Measurements from ENCODE around the gene RETN.

The RETN gene

DNA sequence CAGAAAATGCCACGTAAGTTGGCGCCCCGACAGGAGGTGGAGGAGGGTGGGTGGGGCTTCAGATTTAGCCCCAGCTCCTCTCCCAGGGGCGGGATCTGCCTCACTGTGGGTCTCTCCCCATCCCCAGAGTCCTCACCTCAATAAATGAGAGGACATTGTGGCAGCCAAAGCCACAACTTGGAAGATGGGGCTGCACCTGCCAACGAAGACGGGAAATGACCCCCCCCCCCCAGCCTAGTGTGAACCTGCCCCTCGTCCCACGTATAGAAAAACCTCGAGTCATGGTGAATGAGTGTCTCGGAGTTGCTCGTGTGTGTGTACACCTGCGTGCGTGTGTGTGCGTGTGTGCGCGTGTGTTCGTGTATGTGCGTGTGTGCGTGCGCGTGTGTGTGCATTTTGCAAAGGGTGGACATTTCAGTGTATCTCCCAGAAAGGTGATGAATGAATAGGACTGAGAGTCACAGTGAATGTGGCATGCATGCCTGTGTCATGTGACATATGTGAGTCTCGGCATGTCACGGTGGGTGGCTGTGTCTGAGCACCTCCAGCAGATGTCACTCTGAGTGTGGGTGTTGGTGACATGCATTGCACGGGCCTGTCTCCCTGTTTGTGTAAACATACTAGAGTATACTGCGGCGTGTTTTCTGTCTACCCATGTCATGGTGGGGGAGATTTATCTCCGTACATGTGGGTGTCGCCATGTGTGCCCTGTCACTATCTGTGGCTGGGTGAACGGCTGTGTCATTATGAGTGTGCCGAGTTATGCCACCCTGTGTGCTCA, 10.3 kb downstream of the RETN start:
- Histone ChIP-seq H2AK5ac (ENCODE audit: low read length) (no peak overlapping the region), H2BK5ac (ENCODE audit: low read depth, low read length, poor library complexity) (no peak overlapping the region), H3K23ac (ENCODE audit: low read length) (no peak overlapping the region)

DNA sequence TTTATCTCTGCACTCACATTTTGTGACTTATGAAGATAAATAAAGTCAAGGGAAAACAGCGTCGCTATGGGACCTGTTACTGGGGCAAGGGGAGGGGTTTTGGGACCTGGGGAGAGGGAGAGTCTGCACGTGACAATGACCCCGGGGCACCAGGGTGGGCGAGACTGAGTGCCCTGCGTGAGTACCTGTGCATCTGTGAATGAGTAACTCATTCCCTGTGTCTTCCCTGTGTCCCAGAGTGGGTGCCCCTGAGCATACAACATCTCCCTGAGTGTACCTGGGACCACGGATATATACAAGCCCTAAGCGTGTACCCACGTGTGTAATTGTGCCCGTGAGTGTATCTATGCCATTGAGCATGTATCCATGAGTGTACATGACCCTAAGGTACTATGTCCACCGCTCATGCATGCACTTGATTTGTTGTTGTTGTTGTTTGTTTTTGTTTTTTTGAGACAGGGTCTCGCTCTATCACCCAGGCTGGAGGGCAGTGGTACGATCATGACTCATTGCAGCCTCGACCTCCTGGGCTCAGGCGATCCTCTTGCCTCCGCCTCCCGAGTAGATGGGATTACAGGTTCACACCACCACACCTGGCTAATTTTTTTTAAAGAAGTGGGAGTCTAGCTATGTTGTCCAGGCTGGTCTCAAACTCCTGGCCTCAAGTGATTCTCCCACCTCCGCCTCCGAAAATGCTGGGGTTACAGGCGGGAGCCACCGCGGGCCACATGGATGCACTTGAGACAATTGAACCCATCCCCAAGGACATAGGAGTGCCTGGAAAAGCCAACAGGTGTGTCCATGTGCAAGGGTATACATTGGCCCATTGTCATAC, 11.1 kb downstream of the RETN start:
- Histone ChIP-seq H4K8ac (ENCODE audit: low read depth, low read length) (peak overlapping the region; percentile 94), H3K36me3 (ENCODE audit: control insufficient read depth in 1 of 2, insufficient read depth in 2 of 2, low read length in 2 of 2) (peaks cover 14 to 17% of the 10 kb centered on the region in 2 experiments), H3K4me1 (ENCODE audit: control insufficient read depth in 1 of 2, insufficient read depth in 2 of 2, low read length in 2 of 2) (peaks cover 2 to 11% of the 10 kb centered on the region in 2 experiments), H3K4me2 (ENCODE audit: low read length) (peak overlapping the region; percentile 67), H3K27ac (ENCODE audit: low read depth, low read length) (no peak overlapping the region), H3K18ac (ENCODE audit: low read length) (no peak overlapping the region), H3K4ac (ENCODE audit: low read depth, low read length) (no peak overlapping the region), H3K27me3 (ENCODE audit: insufficient read depth, low read length) (no peaks in the 10 kb centered on the region), H2AFZ (ENCODE audit: insufficient read depth, low read length, poor library complexity) (peak overlapping the region; percentile 93), H3K9me3 (ENCODE audit: insufficient read depth, low read depth, low read length) (peaks cover 8% of the 10 kb centered on the region), H2BK120ac (ENCODE audit: insufficient read depth, low read length, poor library complexity) (no peak overlapping the region), H2AK5ac (ENCODE audit: low read length) (no peak overlapping the region), H3K14ac (ENCODE audit: low read length) (no peak overlapping the region), H2BK5ac (ENCODE audit: low read depth, low read length, poor library complexity) (no peak overlapping the region), H4K12ac (ENCODE audit: low read depth, low read length) (peak overlapping the region; percentile 95), H2BK12ac (ENCODE audit: low read length) (no peak overlapping the region), H3K23ac (ENCODE audit: low read length) (no peak overlapping the region), H4K91ac (ENCODE audit: low read depth, low read length) (peak overlapping the region; percentile 56), H3K9ac (ENCODE audit: low read length) (no peak overlapping the region), H3K4me3 (ENCODE audit: low read depth, low read length) (no peak overlapping the region), H3K79me1 (ENCODE audit: low read length) (peaks cover 4% of the 10 kb centered on the region), H3K79me2 (ENCODE audit: control insufficient read depth, insufficient read depth, low read length, poor library complexity) (peaks cover 4% of the 10 kb centered on the region)
- no peak for DNase-seq
- WGBS (ENCODE audit: extremely low coverage, insufficient coverage, insufficient read length) = no CpG with 5 or more reads among the region's 22 CpGs

More for the DNA sequence above, 10.3 kb downstream of the RETN start:
- no peak overlapping the region for H3K14ac ChIP-seq (ENCODE audit: low read length)
- H3K4me3 ChIP-seq (ENCODE audit: low read depth, low read length) = no peak overlapping the region
- H4K8ac ChIP-seq (ENCODE audit: low read depth, low read length) = no peak overlapping the region
- no peak overlapping the region for H2BK120ac ChIP-seq (ENCODE audit: insufficient read depth, low read length, poor library complexity)
- peaks cover 8% of the 10 kb centered on the region for H3K9me3 ChIP-seq (ENCODE audit: insufficient read depth, low read depth, low read length)
- no peak overlapping the region for H3K18ac ChIP-seq (ENCODE audit: low read length)
- WGBS (ENCODE audit: extremely low coverage, insufficient coverage, insufficient read length) = no CpG with 5 or more reads among the region's 30 CpGs
- H2AFZ ChIP-seq (ENCODE audit: insufficient read depth, low read length, poor library complexity) = no peak overlapping the region
- H3K36me3 ChIP-seq (ENCODE audit: control insufficient read depth in 1 of 2, insufficient read depth in 2 of 2, low read length in 2 of 2) = peaks cover 14 to 17% of the 10 kb centered on the region in 2 experiments
- H3K27me3 ChIP-seq (ENCODE audit: insufficient read depth, low read length) = no peaks in the 10 kb centered on the region
- H3K4me1 ChIP-seq (ENCODE audit: control insufficient read depth in 1 of 2, insufficient read depth in 2 of 2, low read length in 2 of 2) = peaks cover 2 to 11% of the 10 kb centered on the region in 2 experiments
- H4K91ac ChIP-seq (ENCODE audit: low read depth, low read length) = no peak overlapping the region
- no peak overlapping the region for H3K27ac ChIP-seq (ENCODE audit: low read depth, low read length)
- H4K12ac ChIP-seq (ENCODE audit: low read depth, low read length) = no peak overlapping the region
- H3K4me2 ChIP-seq (ENCODE audit: low read length) = no peak overlapping the region
- H3K79me1 ChIP-seq (ENCODE audit: low read length) = peaks cover 4% of the 10 kb centered on the region
- peaks cover 4% of the 10 kb centered on the region for H3K79me2 ChIP-seq (ENCODE audit: control insufficient read depth, insufficient read depth, low read length, poor library complexity)
- H2BK12ac ChIP-seq (ENCODE audit: low read length) = no peak overlapping the region
- H3K9ac ChIP-seq (ENCODE audit: low read length) = no peak overlapping the region
- DNase-seq = peak; percentile 38 to 49
- H3K4ac ChIP-seq (ENCODE audit: low read depth, low read length) = no peak overlapping the region

DNA sequence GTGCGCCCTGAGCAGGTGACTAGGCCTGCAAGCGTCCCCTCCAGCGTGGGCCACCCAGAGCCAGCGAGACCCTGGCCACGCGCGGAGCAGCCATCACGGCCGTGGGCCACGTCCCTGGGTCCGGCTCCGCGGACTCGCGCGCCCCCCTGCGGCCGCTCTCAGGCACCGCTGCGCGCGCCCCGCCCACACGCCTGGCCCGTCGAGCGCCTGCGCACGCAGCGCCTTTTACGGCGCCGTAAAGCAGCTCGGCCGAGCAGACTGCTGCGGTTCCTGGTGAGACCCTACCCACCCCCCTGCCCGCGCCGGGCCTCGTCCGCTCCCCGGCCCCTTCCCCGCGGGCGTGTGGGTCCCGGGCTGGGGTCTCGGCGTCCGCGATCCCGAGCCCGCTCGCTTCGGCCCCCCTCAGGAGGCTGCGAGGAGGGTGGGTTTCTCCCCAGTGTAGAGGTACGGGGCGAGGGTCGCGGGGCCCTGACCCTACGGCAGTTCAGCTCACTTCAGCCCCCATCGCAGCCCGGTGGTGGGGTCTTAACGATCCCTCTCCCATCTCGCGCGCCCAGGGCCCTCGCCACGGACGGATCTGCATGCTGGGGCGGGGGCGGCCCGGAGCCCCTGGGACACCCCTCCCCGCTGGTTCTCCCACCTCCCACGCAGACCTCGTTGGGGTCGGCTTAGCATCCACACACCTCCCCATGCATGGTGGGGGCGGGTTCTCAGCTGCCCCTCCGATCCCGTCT, 11.9 kb downstream of the RETN start, which contains the start of gene TRAPPC5:
Gene TRAPPC5 (plus strand): TSS at position 228 of the 734 bp plus-strand sequence. CDS start 1,421 bp downstream, outside the sequence.
- H3K14ac ChIP-seq (ENCODE audit: low read length) = peak within 1 kb of the TSS; percentile 95
- H2AK5ac ChIP-seq (ENCODE audit: low read length) = peak within 1 kb of the TSS; percentile 2
- no peak within 1 kb of the TSS for H2BK12ac ChIP-seq (ENCODE audit: low read length)
- H3K4me1 ChIP-seq (ENCODE audit: control insufficient read depth in 1 of 2, insufficient read depth in 2 of 2, low read length in 2 of 2) = peaks cover 7 to 16% of the 10 kb centered on the region in 2 experiments
- peak; percentile 81 to 92 for DNase-seq
- peak within 1 kb of the TSS; percentile 94 for H3K4me3 ChIP-seq (ENCODE audit: low read depth, low read length)
- H2BK120ac ChIP-seq (ENCODE audit: insufficient read depth, low read length, poor library complexity) = peak within 1 kb of the TSS; percentile 20
- no peak within 1 kb of the TSS for H3K23ac ChIP-seq (ENCODE audit: low read length)
- H3K9me3 ChIP-seq (ENCODE audit: insufficient read depth, low read depth, low read length) = peaks cover 8% of the 10 kb centered on the region
- H2BK5ac ChIP-seq (ENCODE audit: low read depth, low read length, poor library complexity) = peak within 1 kb of the TSS; percentile 70
- H4K8ac ChIP-seq (ENCODE audit: low read depth, low read length) = peak within 1 kb of the TSS; percentile 94
- H3K27ac ChIP-seq (ENCODE audit: low read depth, low read length) = peak within 1 kb of the TSS; percentile 9
- peaks cover 4% of the 10 kb centered on the region for H3K79me2 ChIP-seq (ENCODE audit: control insufficient read depth, insufficient read depth, low read length, poor library complexity)
- peak within 1 kb of the TSS; percentile 30 for H3K18ac ChIP-seq (ENCODE audit: low read length)
- peak within 1 kb of the TSS; percentile 56 for H4K91ac ChIP-seq (ENCODE audit: low read depth, low read length)
- H2AFZ ChIP-seq (ENCODE audit: insufficient read depth, low read length, poor library complexity) = peak within 1 kb of the TSS; percentile 93
- H3K4ac ChIP-seq (ENCODE audit: low read depth, low read length) = peak within 1 kb of the TSS; percentile 91
- peak within 1 kb of the TSS; percentile 88 for H3K4me2 ChIP-seq (ENCODE audit: low read length)
- peaks cover 14 to 17% of the 10 kb centered on the region in 2 experiments for H3K36me3 ChIP-seq (ENCODE audit: control insufficient read depth in 1 of 2, insufficient read depth in 2 of 2, low read length in 2 of 2)
- peak within 1 kb of the TSS; percentile 83 for H3K9ac ChIP-seq (ENCODE audit: low read length)
- peaks cover 5% of the 10 kb centered on the region for H3K79me1 ChIP-seq (ENCODE audit: low read length)
- H3K27me3 ChIP-seq (ENCODE audit: insufficient read depth, low read length) = no peaks in the 10 kb centered on the region
- no CpG with 5 or more reads among the region's 79 CpGs for WGBS (ENCODE audit: extremely low coverage, insufficient coverage, insufficient read length)
- H4K12ac ChIP-seq (ENCODE audit: low read depth, low read length) = peak within 1 kb of the TSS; percentile 95

All from trophoblast cell (in vitro differentiated cells and primary cell).